HG03196 (cell line): ENCODE data around the gene NFE2L2.
"Not testable (repeated sequence)": the region's sequence is repeated elsewhere in the genome, so short reads cannot be mapped to it uniquely, and the experiment has no call there.

Experiments used
- ATAC-seq: cut with Tn5 transposase; IDR thresholded peaks from one replicate; pipeline ENCODE4 v1.9.1; 2021; ENCODE audit not compliant: unreplicated experiment

Gene NFE2L2

GRCh38 chr2:177204417-177204816 lies 60.1 kb downstream of the NFE2L2 start:
- ATAC-seq: no peak

GRCh38 chr2:177201919-177202346 lies 62.6 kb downstream of the NFE2L2 start:
- no peak for ATAC-seq

- not testable (repeated sequence) for ATAC-seq
These were observed 64.1 kb downstream of the NFE2L2 start for GRCh38 chr2:177200419-177200818.

GRCh38 chr2:177195194-177195593 lies 69.3 kb downstream of the NFE2L2 start:
- ATAC-seq: no peak

GRCh38 chr2:177193240-177193639 lies 71.3 kb downstream of the NFE2L2 start:
- no peak for ATAC-seq

- no peak for ATAC-seq
These were observed 71.7 kb downstream of the NFE2L2 start for GRCh38 chr2:177192788-177193187.

GRCh38 chr2:177190941-177191340 lies 73.6 kb downstream of the NFE2L2 start:
- ATAC-seq: no peak

GRCh38 chr2:177188482-177189469 lies 75.8 kb downstream of the NFE2L2 start:
- no peak for ATAC-seq

- no peak for ATAC-seq
These were observed 76.8 kb downstream of the NFE2L2 start for GRCh38 chr2:177187631-177188312.

- ATAC-seq: not testable (repeated sequence)
These were observed 78.5 kb downstream of the NFE2L2 start for GRCh38 chr2:177186038-177186437.

- ATAC-seq: no peak
These were observed 79.9 kb downstream of the NFE2L2 start for GRCh38 chr2:177184606-177185005.

GRCh38 chr2:177183860-177184259 lies 80.7 kb downstream of the NFE2L2 start:
- ATAC-seq: no peak
